ENCODE data around the gene C19orf81.
"Not testable (repeated sequence)": the region's sequence is repeated elsewhere in the genome, so short reads cannot be mapped to it uniquely, and the experiment has no call there.

C19orf81 gene

DNA sequence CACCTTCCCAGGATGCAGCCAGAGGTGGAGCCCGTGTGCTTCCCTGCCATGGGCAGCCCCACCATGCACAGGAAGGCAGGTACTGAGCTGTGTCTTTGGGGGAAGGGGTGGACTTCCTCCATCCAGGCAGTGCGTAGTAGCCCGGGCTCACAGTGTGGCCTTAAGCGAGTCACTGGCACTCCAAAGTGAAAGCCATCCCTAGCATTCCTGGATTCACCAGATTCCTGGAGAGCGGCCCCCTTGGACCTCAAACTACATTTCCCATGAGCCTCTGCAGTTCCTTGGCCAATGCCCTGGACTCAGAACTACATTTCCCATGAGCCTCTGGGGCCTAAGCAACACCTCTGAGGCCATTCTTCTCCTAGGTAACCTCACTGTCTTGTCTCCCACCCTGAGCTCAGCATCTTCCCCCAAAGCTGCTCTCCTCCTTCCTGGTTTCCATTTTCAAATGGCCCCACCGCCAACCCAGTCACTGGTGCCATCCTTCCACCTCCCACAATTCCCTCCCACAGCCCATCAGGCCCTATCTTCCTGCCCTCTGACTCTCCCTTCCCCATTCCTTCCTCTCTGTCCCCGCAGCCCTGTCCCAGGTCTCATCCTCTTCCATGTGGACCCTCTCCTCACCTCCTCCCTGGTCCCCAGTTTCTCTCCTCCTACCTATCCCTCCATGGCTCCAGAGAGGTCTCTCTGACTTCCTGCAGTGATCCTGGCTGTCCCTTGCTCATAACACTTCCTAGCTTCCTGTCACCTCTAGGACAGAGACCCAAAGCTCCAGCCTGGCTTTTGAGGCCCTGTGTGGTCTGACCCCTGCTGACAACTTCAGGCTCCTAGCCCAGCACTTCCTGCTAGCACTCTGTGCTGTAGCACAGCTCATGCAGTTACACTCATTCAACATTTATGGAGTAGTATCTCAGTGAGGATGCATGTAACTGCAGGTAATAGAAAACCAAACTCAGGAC is at the start of gene C19orf81:
TSS of gene C19orf81 (plus strand) at position 13 of the 959 bp plus-strand sequence. CDS start at position 13, 0 bp downstream.
- DNase-seq, result no peak

DNA sequence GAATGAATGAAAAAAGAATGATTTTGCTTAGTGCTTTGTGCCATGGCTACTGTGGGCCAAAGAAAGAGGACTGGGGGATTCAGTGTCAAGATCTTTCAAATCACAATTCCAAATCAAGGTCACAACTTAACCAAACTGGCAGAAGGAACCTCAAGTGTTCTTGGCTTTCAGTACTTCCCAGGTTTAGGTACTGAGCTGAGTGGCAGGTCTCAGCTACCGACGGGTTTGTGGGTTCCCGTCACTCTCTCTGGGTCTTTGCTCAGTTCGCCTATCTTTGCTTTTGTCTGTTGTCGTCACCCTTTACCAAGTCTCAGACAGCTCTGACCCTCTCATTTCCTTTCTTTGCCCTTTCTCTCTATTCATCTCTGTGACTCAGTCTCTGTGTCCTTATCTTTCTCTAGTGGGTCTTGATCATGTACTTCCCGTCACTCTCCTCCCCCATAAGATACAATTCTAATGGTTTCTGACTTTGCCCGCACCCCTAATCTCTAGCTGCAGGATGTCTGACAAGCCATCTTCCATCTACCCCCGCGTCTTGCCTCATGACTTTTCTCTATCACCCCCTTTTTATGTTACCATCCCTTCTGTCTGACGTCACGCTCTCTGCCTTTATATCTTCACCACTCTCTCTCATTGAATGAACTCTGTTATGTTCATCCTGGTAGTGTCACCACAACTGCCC is 47.7 kb upstream of the C19orf81 start:
- DNase-seq, result no peak

DNA sequence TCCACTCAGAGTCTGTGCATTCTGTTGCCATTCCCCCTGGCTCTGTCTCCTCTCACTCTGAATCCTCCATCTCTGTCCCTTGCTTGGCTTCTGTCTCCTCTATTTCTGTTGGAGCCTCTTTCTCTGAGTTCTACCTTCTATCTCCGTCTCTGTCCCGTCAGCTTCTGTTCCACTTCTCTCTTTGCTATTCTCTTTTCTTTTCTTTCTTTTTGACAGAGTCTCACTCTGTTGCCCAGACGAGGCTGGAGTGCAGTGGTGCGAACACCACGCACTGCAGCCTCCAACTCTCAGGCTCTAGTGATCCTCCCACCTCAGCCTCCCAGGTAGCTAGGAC is 47.2 kb upstream of the C19orf81 start:
- no peak for DNase-seq

DNA sequence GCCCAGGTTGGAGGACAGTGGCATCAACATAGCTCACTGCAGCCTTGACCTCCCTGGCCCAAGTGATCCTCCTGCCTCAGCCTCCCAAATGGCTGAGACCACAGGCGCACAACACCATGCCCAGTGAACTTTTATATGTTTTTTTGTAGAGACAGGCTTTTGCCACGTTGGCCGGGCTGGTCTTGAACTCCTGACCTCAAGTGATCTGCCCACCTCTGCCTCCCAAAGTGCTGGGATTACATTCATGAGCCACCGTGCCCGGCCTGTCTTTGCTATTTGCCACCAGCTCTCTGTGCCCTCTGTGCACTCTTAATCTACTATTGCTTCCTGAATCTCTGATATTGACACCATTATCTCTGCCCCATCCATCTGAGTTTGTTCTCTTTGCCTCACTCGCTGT is 46.7 kb upstream of the C19orf81 start:
- no peak for DNase-seq

DNA sequence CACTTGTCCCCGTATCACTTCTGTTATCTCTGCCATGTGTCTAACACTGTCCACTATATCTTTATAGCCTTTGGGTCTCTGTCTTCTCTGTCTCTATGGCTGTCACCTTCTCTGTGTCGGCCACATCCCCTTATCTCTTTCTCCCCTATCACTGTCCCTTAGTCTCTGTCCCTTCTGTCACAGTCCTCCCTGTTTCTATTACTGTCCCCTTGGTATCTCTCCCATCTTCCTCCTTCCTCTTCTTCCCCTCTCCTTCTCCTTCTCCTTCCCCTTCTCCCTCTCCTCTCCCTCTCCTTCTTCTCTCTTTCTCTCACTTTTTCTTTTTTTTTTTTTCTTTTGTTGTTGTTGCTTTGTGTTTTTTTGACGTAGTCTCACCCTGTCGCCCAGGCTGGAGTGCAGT is 46.3 kb upstream of the C19orf81 start:
- no peak for DNase-seq

DNA sequence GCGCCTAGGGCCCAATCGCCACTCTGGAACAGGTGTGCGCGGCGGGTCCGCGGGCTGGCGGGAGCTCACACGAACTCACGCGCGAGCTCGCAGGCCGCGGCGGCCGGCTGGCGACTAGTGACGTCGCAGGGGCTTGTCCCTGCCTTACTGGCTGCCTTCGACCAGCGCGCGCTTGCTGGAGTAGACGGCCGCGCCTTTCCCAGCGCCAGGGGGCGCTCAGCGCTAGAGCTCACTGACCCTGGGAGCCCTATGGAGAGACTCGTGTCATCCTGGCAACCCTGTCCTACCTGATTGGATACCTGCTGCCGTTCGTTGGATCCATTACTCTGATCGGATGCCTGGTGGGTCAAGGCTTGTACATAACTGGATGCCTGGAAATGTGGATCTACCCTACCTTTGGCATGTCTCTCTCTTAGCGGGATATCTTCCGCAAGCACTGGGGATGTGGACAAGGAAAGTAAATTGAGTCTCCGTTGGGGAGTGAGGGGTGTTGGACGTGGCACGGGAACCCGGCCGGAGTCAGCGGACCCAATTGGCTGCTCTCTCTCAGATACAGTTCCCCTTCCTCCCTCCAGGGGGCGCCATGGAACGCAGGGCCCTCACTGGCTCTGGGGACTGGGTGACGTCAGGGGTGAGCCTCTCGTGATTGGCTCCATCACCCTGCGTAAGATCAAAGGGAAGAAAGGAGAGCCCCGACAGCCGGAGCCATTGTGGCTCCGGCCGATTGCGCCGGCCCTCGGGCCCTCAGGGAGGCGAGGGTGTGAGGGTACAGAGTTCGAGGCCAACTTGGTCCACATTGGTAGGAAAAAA is 44.8 kb upstream of the C19orf81 start:
- DNase-seq, result not testable (repeated sequence)

DNA sequence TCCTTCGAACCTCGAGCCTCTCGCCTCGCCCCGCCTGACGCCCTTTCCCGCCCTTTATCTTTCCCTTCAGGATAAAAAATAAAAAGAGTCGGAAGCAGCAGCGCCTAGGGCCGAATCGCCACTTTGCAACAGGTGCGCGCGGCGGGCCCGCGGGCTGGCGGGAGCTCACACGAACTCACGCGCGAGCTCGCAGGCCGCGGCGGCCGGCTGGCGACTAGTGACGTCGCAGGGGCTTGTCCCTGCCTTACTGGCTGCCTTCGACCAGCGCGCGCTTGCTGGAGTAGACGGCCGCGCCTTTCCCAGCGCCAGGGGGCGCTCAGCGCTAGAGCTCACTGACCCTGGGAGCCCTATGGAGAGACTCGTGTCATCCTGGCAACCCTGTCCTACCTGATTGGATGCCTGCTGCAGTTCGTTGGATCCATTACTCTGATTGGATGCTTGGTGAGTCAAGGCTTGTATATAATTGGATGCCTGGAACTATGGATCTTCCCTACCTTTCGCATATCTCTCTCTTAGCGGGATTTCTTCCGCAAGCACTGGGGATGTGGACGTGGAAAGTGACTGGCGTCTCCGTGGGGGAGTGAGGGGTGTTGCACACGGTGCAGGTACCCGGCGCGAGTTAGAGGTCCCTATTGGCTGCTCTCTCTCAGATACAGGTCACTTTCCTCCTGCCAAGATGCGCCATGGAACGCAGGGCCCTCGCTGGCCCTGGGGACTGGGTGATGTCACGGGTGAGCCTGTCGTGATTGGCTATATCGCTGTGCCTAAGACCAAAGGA is 43.0 kb upstream of the C19orf81 start:
- DNase-seq, result peak; percentile 1

DNA sequence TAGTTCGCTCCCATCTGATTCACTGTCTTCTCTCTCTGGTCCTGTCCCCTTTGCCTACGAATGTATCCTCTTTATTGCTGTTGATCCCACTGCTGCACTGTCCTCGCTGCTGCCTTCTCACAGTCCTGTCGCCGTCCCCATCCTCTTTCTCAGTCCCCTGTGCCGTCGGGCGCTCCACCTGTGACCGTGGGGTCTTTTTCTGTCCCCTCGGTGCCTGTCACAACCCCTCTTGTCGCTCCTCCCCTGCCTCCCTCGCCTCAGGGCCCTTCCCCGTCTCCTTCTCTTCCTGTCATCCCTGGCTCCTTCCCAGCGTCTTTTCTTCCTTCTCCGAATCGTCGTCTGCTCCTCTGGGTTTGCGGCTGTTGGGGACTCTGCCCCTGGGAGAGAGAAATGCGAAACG is 41.9 kb upstream of the C19orf81 start:
- no peak for DNase-seq

DNA sequence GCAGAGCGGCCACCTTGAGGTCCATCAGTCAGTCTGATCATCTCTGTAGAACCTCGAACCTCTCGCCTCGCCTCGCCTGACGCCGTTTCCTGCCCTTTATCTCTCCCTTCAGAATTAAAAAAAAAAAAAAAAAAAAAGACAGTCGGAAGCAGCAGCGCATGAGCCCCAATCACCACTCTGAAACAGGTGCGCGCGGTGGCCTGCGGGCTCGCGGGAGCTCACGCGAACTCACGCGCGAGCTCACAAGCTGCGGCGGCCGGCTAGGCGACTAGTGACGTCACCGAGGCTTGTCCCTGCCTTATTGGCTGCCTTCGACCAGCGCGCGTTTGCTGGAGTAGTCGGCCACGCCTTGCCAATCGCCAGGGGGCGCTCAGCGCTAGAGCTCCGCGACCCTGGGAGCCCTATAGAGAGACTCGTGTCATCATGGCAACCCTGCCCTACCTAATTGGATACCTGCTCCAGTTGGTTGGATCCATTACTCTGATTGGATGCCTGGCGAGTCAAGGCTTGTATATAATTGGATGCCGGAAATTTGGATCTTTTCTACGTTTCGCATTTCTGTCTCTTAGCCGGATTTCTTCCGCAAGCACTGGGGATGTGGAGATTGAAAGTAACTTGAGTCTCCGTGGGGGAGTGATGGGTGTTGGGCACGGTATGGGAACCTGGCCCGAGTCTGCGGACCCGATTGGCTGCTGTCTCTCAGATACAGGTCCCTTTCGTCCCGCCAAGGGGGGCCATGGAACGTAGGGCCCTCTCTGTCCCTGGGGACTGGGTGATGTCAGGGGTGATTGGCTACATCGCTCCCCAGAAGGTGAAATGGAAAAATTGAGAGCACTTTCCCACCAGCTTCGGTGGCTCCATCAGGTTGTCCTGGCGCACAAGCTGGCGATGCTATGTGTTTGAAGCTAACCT is 41.1 kb upstream of the C19orf81 start:
- peak; percentile 57 for DNase-seq

DNA sequence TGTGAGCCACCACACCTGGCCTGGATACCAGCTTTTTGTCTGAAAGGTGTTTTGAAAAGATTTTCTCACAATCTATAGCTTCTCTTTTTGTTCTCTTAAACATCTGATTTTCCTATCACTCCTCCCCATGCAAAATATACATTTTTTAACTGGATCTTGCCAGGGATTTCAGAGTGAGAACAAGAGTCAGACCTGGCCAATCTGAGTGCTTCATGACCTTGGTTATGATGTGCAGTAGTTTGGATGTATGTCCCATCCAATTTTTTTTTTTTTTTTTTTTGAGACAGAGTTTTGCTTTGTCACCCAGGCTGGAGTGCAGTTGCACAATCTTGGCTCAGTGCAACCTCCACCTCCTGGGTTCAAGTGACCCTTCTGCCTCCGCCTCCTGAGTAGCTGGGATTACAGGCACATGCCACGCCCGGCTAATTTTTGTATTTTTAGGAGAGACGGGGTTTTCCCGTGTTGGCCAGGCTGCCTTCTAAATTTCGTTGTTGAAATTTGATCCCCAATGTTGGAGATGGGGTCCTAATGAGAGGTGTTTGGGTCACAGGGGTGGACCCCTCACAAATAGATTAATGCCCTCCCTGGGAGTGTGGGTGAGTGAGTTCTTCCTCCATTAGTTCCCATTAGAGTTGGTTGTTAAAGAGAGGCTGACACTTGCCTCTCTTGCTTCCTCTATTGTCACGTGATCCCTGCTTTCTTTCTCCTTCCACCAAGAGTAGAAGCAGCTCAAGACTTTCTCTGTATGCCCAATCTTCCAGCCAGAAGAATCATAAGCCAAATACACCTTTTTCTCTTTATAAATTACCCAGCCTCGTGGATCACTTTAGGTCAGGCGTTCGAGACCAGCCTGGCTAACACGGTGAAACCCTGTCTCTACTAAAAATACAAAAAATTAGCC is 36.5 kb upstream of the C19orf81 start:
- DNase-seq, result not testable (repeated sequence)

DNA sequence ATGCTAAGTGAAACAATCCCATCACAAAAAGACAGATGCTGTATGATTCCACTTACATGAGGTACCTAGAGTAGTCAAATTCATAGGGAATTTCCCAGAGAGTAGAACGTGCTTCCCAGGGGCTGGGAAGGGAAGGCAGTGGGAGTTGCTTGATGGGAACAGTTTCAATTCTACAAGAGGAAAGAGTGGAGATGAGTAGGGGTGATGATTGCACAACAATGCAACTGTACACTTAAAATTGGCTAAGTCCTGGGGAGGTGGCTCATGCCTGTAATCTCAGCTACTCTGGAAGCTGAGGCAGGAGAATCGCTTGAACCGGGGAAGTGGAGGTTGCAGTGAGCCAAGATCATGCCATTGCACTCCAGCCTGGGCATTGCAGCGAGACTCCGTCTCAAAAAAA is 30.9 kb upstream of the C19orf81 start:
- not testable (repeated sequence) for DNase-seq

DNA sequence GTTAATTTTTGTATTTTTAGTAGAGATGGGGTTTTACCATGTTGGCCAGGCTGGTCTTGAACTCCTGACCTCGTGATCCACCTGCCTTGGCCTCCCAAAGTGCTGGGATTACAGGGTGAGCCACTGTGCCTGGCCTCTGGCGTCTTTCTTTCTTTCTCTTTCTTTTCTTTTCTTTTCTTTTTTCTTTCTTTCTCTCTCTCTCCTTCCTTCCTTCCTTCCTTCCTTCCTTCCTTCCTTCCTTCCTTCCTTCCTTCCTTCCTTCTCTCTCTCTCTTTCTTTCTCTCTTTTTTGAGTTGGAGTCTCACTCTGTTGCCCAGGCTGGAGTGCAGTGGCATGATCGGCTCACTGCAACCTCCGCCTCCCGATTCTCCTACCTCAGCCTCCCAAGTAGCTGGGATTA is 30.1 kb upstream of the C19orf81 start:
- DNase-seq, result not testable (repeated sequence)

DNA sequence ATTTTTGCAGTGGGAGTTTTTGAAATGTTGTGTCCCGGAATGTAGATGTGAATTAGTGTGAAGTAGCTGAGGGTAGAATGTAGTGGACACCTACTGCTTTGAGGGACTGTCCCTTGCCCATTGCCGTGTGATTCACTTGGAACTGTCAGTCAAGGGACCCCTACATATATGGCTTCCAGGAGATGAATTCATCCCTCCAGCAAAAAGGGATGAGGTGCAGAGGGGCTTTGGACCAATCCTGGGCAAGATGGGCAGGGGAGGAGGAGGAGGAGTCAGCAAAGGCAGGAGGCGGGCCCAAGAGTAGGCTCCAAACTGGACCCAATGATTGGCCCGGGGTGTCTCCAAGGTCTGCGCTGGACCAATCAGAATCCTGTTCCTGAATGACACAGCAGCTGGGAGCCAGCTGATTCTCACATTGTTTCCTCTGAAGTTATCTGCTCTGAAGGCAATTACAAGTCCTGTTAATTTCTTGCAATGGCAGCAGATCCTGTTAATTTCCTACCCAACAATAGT is 28.8 kb upstream of the C19orf81 start:
- DNase-seq, result not testable (repeated sequence)

DNA sequence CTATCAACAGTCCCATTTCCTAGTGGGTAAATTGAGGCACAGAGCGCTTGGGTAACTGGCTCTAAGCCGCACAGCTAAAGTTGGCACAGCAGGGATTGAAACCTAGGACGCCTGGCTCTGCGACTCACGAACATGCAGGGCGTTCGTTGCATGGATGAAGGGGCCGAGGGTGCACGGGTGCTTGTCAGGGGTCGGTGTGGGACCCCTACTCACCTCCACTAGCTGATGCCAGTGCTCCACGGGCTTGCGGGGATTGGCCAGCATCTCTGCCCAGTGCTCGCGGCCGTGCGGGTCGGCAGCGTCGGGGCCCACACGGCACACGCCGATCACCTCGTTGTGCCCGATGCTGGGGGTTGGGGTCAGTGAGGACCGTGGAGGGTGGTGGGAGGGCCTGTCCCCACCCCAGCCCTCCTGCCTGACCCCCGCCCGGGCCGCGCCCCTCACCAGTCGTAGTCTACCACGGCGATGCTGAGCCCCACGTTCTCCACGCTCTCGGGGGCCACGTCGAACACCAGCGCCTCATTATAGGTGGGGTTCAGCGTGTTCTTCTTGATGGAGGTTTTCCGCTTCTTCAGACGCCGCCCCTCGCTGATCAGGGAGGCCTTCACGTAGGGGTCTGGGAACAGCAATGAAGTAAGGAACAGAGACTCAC is 24.2 kb upstream of the C19orf81 start:
- DNase-seq, result no peak

DNA sequence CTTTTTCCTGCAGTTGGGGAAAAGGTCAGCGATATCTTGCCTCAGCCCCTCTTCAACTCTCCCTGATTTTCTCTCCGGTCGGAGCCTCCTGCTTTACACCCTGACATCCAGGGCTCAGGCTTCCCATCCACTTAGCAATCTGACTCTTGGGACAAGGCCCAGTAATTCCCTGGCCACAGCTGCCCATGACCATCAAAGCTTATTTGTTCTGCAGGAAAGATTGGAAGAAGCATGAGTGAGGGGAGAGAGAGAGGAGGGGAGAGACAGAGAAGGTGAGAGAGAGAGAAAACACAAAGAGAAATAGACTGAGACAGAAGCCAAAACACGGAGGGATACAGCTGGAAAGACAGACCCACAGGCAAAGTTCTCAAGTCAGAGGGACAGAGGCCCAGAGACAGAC is 23.2 kb upstream of the C19orf81 start:
- DNase-seq, result no peak

DNA sequence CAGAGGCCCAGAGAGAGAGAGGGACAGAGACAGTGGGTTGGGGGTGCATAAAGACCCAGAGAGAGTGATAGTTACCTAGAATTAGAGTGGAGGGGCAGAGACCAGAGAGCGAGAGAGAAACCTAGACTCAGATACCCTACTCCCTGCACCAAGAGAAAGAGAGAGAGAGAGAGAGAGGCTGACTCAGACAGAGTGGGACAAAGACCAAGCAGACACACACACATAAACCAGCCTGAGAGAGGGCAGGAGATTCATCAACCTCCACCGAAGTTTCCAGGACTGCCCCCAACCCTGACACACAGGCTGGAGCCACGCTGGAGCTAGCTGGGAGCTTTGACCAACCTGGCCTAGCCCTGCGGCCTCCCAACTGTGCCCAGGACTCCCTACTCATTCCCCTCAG is 22.4 kb upstream of the C19orf81 start:
- no peak for DNase-seq

DNA sequence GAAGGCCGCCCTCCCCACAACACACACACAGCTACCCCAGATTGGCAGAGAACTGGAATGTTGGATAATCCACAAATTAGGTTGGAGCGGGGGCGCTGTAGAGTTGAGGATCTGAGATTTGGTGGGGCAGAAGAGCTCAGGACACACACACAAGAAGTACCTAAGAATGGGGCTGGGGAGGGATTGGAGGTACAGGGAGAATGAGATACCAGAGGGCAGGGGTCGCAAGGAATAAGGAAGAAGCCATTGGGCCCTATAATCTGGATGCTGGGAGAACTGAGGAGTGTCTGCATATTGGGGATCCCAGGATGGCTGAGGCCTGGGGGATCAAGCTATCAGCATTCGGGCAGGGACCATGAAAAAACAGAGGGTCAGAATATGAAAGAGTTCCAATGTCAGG is 21.1 kb upstream of the C19orf81 start:
- no peak for DNase-seq

DNA sequence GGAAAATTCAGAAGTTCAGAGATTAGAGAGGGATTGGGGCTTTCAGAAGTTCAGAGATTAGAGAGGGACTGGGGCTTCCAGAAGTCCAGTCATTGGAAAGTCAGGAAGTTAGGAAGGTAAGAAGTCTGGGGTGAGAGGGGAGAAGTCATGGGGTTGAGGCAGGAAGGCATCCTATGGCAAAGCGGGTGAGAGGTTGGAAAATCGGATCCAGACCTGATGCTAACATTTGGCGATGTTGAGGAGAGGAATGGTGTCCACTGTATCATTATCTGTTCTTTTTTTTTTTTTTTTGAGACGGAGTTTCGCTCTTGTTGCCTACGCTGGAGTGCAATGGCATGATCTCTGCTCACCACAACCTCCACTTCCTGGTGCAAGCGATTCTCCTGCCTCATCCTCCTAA is 20.7 kb upstream of the C19orf81 start:
- DNase-seq, result no peak

DNA sequence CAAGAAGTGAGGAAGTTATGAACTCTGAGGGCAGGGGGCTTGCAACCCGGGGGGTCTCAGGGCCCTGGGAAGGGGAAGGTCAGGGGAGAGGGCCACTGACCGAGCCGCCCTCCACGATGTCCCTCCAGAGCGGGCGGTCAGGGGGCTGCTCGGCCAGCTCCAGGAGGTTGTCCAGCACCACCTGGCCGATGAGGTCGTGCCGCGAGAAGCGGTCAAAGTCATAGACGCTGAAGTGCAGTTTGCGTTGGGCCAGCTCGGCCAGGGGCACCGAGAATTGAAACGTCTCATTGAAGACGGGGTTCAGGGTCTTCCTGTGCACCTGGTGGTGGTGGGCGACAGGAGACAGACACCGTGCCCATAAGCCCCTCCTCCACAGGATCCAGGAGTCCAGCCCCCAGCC is 20.1 kb upstream of the C19orf81 start:
- DNase-seq, result no peak

DNA sequence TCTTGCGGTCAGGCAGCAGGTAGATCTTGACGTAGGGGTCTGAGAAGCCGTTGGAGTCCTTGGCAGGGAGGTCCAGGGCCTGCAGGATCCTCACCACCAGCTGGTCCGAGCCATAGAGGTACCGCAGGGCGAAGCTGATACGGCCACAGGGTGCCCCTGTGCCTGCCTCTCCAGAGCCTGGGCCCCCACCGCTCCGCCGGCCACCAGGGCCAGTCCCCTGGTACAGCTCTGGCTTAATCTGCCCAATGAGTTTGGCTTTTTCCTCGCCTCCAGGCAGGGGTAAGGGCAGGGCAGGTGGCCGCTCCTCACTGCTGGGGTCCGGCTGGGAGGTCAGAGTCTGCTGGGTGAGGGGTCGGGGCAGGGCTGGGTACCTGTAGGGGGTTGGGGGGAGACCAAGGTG is 19.4 kb upstream of the C19orf81 start:
- no peak for DNase-seq
